ENCODE measurements around the gene HSPBAP1.

The HSPBAP1 gene

GRCh38 chr3:122690096-122690495 is 103.5 kb downstream of the HSPBAP1 start:
- DNase-seq (ENCODE audit: extremely low read depth in 1 of 2, low read depth in 1 of 2) = no peak

All from stimulated activated CD8-positive, alpha-beta memory T cell treated with anti-CD3 and anti-CD28 coated beads, Interleukin-7, amount 100 ng/mL, for 48 hours (primary cell).